Measurements from ENCODE around the gene SPAST. TPM values are rescaled to one million over a fixed set of nuclear protein-coding genes. Genes with fewer than 3 reads are reported as not detected.

The SPAST gene
- polyA plus RNA-seq, 3 donors from 2014 or later = 9.1 to 12.9 (median 12.5) TPM

Other genes with a start within 250 kb of the SPAST start
- gene MEMO1, start 52.5 kb upstream of the SPAST start, polyA plus RNA-seq = 10 to 100 TPM; 32.8 to 49.1 (median 35.6) TPM
- gene DPY30, start 23.8 kb upstream of the SPAST start, polyA plus RNA-seq = 100 to 1,000 TPM; 130 to 163 (median 160) TPM
- 10 to 100 TPM in 1 of 3 donors, 1 to 10 TPM in 2; 7.3 to 10.6 (median 7.5) TPM for gene SLC30A6, start 102.3 kb downstream of the SPAST start, polyA plus RNA-seq
- under 1 TPM in 1 of 3 donors, not detected in 2; 0.18 TPM for gene NLRC4, start 201.3 kb downstream of the SPAST start, polyA plus RNA-seq
- gene YIPF4, start 214.3 kb downstream of the SPAST start, polyA plus RNA-seq = 10 to 100 TPM; 15.4 to 27.6 (median 19.6) TPM

Data from immature natural killer cell (primary cell).